Measurements from ENCODE around the gene STARD5. TPM values are rescaled to one million over a fixed set of nuclear protein-coding genes. Genes with fewer than 3 reads are reported as not detected.

STARD5 gene
- polyA plus RNA-seq, 2 of the 4 experiments (the other 2 are of a cell fraction) = 2.1 to 2.8 TPM

GRCh38 chr15:81278306-81279029 lies 45.5 kb downstream of the STARD5 start (continued):
- TF ChIP-seq EP300 (IDR thresholded peaks at IDR 0.05) = no peak
- TF ChIP-seq ATOH8 (CRISPR knock-in tag; IDR thresholded peaks at IDR 0.05; ENCODE audit: low read depth) = no peak

DNA sequence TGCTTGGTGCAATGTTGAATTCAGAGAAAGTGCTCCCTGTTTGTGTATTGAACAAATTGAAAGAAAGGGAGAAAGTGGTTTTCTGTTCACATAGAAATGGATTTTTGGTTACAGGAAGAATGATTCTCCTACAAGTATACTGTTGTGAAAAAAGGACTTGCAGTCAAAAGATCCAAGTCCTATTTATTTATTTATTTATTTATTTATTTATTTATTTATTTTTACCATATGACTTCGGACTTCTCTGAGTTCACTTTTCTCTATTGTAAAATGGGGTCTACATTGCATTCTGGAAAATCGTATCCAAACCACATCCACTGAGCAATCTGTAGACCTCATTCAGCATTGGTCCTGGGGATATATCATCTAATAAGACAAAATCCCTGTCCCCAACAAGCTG lies 46.1 kb downstream of the STARD5 start:
- FAIRE-seq = no peak
- Histone ChIP-seq H3K4me3 (no peak overlapping the region), H3K27ac (no peak overlapping the region), H3K4me1 (no peaks in the 10 kb centered on the region), H3K9me3 (peaks cover 15% of the 10 kb centered on the region; the same call in 2 of the 3 replicates), H3K4me2 (no peak overlapping the region)
- TF ChIP-seq ZC3H11A (IDR thresholded peaks at IDR 0.05) (peak; percentile 83), HOXB13 (CRISPR knock-in tag; IDR thresholded peaks at IDR 0.05; ENCODE audit: low read depth) (no peak)
- no peak for DNase-seq (ENCODE audit: low read depth in 1 of 2, low spot score in 1 of 2)
- 30% methylated on average over 2 of the region's 2 CpGs for WGBS (ENCODE audit: missing lambda C conversion rate)
- no peak for ATAC-seq
- POLR2A ChIA-PET = no interaction called here
- CTCF ChIA-PET = interaction anchor here (0.7 to 20.2 kb wide), 7 partner anchors 10 to 472 kb away, joined by 3 to 361 read pairs (median 4); no protein-coding TSS in a partner anchor

- Histone ChIP-seq H3K4me2 (no peak overlapping the region), H3K9me3 (peaks cover 15% of the 10 kb centered on the region; the same call in 2 of the 3 replicates), H3K4me3 (no peak overlapping the region), H3K27ac (no peak overlapping the region), H3K4me1 (no peaks in the 10 kb centered on the region)
- ChIA-PET CTCF (interaction anchor here (0.6 to 20.2 kb wide), 5 partner anchors 10 to 1665 kb away, joined by 3 to 361 read pairs (median 15); no protein-coding TSS in a partner anchor), POLR2A (no interaction called here)
- 23% methylated on average over 2 of the region's 2 CpGs for WGBS (ENCODE audit: missing lambda C conversion rate)
- FAIRE-seq (peak; percentile 54), ATAC-seq (no peak), DNase-seq (ENCODE audit: low read depth in 1 of 2, low spot score in 1 of 2) (no peak)
- TF ChIP-seq JUNB (IDR thresholded peaks at IDR 0.05) (no peak), FOSB (CRISPR knock-in tag; IDR thresholded peaks at IDR 0.05) (no peak), HEYL (CRISPR knock-in tag; IDR thresholded peaks at IDR 0.05) (no peak), MAZ (IDR thresholded peaks at IDR 0.05; ENCODE audit: borderline replicate concordance, low read depth, low read length) (no peak), NR3C1 (IDR thresholded peaks at IDR 0.05) (no peak)
These were observed 47.0 kb downstream of the STARD5 start for GRCh38 chr15:81276967-81277366.

GRCh38 chr15:81275711-81276392 lies 48.1 kb downstream of the STARD5 start:
- DNase-seq (ENCODE audit: low read depth in 1 of 2, low spot score in 1 of 2) = no peak
- ATAC-seq = no peak
- WGBS (ENCODE audit: missing lambda C conversion rate) = 27% methylated on average over 3 of the region's 3 CpGs
- Histone ChIP-seq H3K4me1 (no peaks in the 10 kb centered on the region), H3K9me3 (peaks cover 15% of the 10 kb centered on the region; the same call in 2 of the 3 replicates), H3K27ac (no peak overlapping the region), H3K4me2 (no peak overlapping the region), H3K4me3 (no peak overlapping the region)
- no peak for FAIRE-seq
- ChIA-PET POLR2A (no interaction called here), CTCF (interaction anchor here (0.6 to 20.2 kb wide), 54 partner anchors 8 to 990 kb away, joined by 3 to 361 read pairs (median 5); partner anchors contain the start of genes STARD5 and TMC3)
- no peak for TF ChIP-seq KDM1A (IDR thresholded peaks at IDR 0.05; ENCODE audit: low read depth)
- TF ChIP-seq FOSL2 (IDR thresholded peaks at IDR 0.05) = no peak
- no peak for TF ChIP-seq FOSL2 (CRISPR knock-in tag; IDR thresholded peaks at IDR 0.05)
- no peak for TF ChIP-seq POLR2A (IDR thresholded peaks at IDR 0.05; ENCODE audit: low read length)
- TF ChIP-seq, protein P1, sequence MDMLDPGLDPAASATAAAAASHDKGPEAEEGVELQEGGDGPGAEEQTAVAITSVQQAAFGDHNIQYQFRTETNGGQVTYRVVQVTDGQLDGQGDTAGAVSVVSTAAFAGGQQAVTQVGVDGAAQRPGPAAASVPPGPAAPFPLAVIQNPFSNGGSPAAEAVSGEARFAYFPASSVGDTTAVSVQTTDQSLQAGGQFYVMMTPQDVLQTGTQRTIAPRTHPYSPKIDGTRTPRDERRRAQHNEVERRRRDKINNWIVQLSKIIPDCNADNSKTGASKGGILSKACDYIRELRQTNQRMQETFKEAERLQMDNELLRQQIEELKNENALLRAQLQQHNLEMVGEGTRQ (IDR thresholded peaks at IDR 0.05) = no peak
- no peak for TF ChIP-seq JUN (IDR thresholded peaks at IDR 0.05)
- TF ChIP-seq SREBF2 (IDR thresholded peaks at IDR 0.05) = no peak
- TF ChIP-seq EHF (CRISPR knock-in tag; IDR thresholded peaks at IDR 0.05) = no peak
- TF ChIP-seq TFCP2L1 (CRISPR knock-in tag; IDR thresholded peaks at IDR 0.05) = no peak
- TF ChIP-seq BCL3 (IDR thresholded peaks at IDR 0.05) = no peak
- TF ChIP-seq TP53 (CRISPR knock-in tag; IDR thresholded peaks at IDR 0.05) = no peak
- TF ChIP-seq RCOR1 (IDR thresholded peaks at IDR 0.05; ENCODE audit: low read depth, low read length) = no peak
- TF ChIP-seq SMC3 (IDR thresholded peaks at IDR 0.05) = no peak
- no peak for TF ChIP-seq MAX (IDR thresholded peaks at IDR 0.05)
